Measurements from ENCODE around the gene ZRANB3. TPM values are rescaled to one million over a fixed set of nuclear protein-coding genes. Genes with fewer than 3 reads are reported as not detected.

ZRANB3 gene
- total RNA-seq, 2 experiments from 2014 or later, result 11.6 to 27.0 TPM

DNA sequence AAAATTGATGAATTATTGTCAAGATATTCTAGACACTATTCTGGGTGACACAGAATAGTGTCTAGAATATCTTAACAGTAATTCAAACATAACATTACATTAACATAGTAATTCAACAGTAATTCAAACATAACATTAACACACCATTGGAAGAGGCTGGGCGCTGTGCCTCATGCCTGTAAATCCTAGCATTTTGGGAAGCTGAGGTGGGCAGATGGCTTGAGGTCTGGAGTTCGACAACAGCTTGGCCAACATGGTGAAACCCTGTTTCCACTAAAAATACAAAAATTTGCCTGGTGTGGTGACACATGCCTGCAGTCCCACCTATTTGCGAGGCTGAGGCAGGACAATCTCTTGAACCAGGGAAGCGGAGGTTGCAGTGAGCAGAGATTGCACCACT, 195.8 kb downstream of the ZRANB3 start:
- Histone ChIP-seq H3K4me3 (ENCODE audit: low read depth, low read length, poor library complexity, severe bottlenecking) (no peak overlapping the region), H4K20me1 (ENCODE audit: insufficient read depth, low read length) (no peaks in the 10 kb centered on the region), H3K79me2 (ENCODE audit: insufficient read depth, low read depth, low read length) (no peaks in the 10 kb centered on the region), H3K36me3 (ENCODE audit: insufficient read depth, low read length) (no peaks in the 10 kb centered on the region), H3K4me2 (ENCODE audit: low read length) (no peak overlapping the region), H3K27ac (ENCODE audit: low read depth, low read length, poor library complexity, severe bottlenecking) (no peak overlapping the region), H3K9me3 (ENCODE audit: low read length) (no peaks in the 10 kb centered on the region), H2AFZ (ENCODE audit: low read length) (no peak overlapping the region), H3K4me1 (ENCODE audit: insufficient read depth, low read length, poor library complexity, severe bottlenecking) (peaks cover 3% of the 10 kb centered on the region), H3K9me2 (ENCODE audit: insufficient read depth, low read length) (no peaks in the 10 kb centered on the region)
- TF ChIP-seq, protein P1, sequence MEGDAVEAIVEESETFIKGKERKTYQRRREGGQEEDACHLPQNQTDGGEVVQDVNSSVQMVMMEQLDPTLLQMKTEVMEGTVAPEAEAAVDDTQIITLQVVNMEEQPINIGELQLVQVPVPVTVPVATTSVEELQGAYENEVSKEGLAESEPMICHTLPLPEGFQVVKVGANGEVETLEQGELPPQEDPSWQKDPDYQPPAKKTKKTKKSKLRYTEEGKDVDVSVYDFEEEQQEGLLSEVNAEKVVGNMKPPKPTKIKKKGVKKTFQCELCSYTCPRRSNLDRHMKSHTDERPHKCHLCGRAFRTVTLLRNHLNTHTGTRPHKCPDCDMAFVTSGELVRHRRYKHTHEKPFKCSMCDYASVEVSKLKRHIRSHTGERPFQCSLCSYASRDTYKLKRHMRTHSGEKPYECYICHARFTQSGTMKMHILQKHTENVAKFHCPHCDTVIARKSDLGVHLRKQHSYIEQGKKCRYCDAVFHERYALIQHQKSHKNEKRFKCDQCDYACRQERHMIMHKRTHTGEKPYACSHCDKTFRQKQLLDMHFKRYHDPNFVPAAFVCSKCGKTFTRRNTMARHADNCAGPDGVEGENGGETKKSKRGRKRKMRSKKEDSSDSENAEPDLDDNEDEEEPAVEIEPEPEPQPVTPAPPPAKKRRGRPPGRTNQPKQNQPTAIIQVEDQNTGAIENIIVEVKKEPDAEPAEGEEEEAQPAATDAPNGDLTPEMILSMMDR (conservative IDR thresholded peaks at IDR 0.05; ENCODE audit: low read length), result no peak
- TF ChIP-seq EZH2phosphoT487 (IDR thresholded peaks at IDR 0.05; ENCODE audit: borderline replicate concordance, low read depth, low read length), result no peak
- DNase-seq (ENCODE audit: low spot score), result no peak
- intact Hi-C loops (cut with micrococcal nuclease; ENCODE audit: unreplicated experiment), result no loop called here
- no TSS peak for BruUV-seq (replicated peaks)
- CTCF ChIA-PET (ENCODE audit: unreplicated experiment), result no interaction called here
- POLR2A ChIA-PET, result no interaction called here

- H2AFZ ChIP-seq (ENCODE audit: low read length), result no peak overlapping the region
- no peaks in the 10 kb centered on the region for H3K79me2 ChIP-seq (ENCODE audit: insufficient read depth, low read depth, low read length)
- H3K4me3 ChIP-seq (ENCODE audit: low read depth, low read length, poor library complexity, severe bottlenecking), result no peak overlapping the region
- ChIA-PET CTCF (ENCODE audit: unreplicated experiment) (interaction anchor here (0.6 kb wide), 1 partner anchor 360 kb away, joined by 3 read pairs; no protein-coding TSS in a partner anchor), POLR2A (interaction anchor here (0.5 kb wide), 1 partner anchor 309 kb away, joined by 3 read pairs; no protein-coding TSS in a partner anchor)
- H3K36me3 ChIP-seq (ENCODE audit: insufficient read depth, low read length), result no peaks in the 10 kb centered on the region
- no peak overlapping the region for H3K4me2 ChIP-seq (ENCODE audit: low read length)
- TF ChIP-seq, protein P1 (conservative IDR thresholded peaks at IDR 0.05; ENCODE audit: low read length), result no peak
- TF ChIP-seq EZH2phosphoT487 (IDR thresholded peaks at IDR 0.05; ENCODE audit: borderline replicate concordance, low read depth, low read length), result no peak
- H3K9me2 ChIP-seq (ENCODE audit: insufficient read depth, low read length), result no peaks in the 10 kb centered on the region
- no peak for DNase-seq (ENCODE audit: low spot score)
- BruUV-seq (replicated peaks), result no TSS peak
- H4K20me1 ChIP-seq (ENCODE audit: insufficient read depth, low read length), result no peaks in the 10 kb centered on the region
- H3K4me1 ChIP-seq (ENCODE audit: insufficient read depth, low read length, poor library complexity, severe bottlenecking), result no peaks in the 10 kb centered on the region
- H3K9me3 ChIP-seq (ENCODE audit: low read length), result no peaks in the 10 kb centered on the region
- intact Hi-C loops (cut with micrococcal nuclease; ENCODE audit: unreplicated experiment), result no loop called here
- H3K27ac ChIP-seq (ENCODE audit: low read depth, low read length, poor library complexity, severe bottlenecking), result no peak overlapping the region
Measured at GRCh38 chr2:135327146-135327545, 203.9 kb downstream of the ZRANB3 start.

DNA sequence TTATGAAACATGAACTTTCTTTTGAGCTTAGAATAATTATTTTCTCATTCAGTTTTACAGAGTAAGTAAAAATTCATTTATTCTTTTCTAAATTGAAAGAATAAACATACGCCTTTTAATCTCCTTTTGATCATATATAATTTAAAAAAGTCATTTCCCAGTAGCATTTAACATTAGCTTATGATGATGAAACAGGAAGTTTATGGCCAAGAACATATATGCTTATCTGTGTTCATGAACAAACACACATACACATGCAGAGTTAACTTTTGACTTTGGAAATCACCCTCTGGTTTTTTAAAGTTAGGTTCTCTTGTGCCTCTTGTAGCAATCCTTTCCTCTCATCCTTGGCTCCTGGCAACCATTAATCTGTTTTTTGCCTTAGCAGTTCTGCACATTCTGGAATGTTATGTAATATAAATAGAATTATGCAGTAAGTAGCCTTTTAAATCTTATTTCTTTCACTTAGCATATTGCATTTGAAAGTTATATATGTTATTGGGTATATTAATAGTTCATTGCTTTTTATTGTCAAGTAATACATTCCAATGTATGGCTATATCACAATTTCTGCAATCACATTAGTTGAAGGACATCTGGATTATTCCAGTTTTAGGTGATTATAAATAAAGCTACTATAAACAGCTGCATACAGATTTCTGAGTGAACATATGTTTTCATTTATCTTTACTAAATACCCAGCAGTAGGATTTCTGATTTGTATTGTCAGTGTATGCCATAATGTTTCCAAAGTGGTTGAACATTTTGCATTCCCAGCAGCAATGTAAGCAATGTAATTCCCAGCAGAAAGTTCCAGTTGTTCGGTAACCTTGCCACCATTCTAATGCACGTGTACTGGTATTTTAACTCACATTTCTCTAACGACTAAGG, 210.3 kb downstream of the ZRANB3 start:
- intact Hi-C loops (cut with micrococcal nuclease; ENCODE audit: unreplicated experiment), result no loop called here
- no peak for DNase-seq (ENCODE audit: low spot score)
- ChIA-PET CTCF (ENCODE audit: unreplicated experiment) (no interaction called here), POLR2A (interaction anchor here (0.8 to 1.1 kb wide), 3 partner anchors 9 to 23 kb away, joined by 3 to 4 read pairs (median 4); no protein-coding TSS in a partner anchor)
- H3K4me1 ChIP-seq (ENCODE audit: insufficient read depth, low read length, poor library complexity, severe bottlenecking), result no peaks in the 10 kb centered on the region
- H3K79me2 ChIP-seq (ENCODE audit: insufficient read depth, low read depth, low read length), result no peaks in the 10 kb centered on the region
- no peak for TF ChIP-seq EZH2phosphoT487 (IDR thresholded peaks at IDR 0.05; ENCODE audit: borderline replicate concordance, low read depth, low read length)
- TF ChIP-seq, protein P1 (conservative IDR thresholded peaks at IDR 0.05; ENCODE audit: low read length), result no peak
- no peak overlapping the region for H3K4me2 ChIP-seq (ENCODE audit: low read length)
- H3K9me3 ChIP-seq (ENCODE audit: low read length), result no peaks in the 10 kb centered on the region
- H3K36me3 ChIP-seq (ENCODE audit: insufficient read depth, low read length), result no peaks in the 10 kb centered on the region
- H3K27ac ChIP-seq (ENCODE audit: low read depth, low read length, poor library complexity, severe bottlenecking), result no peak overlapping the region
- no peak overlapping the region for H2AFZ ChIP-seq (ENCODE audit: low read length)
- BruUV-seq (replicated peaks), result no TSS peak
- H3K4me3 ChIP-seq (ENCODE audit: low read depth, low read length, poor library complexity, severe bottlenecking), result no peak overlapping the region
- no peaks in the 10 kb centered on the region for H4K20me1 ChIP-seq (ENCODE audit: insufficient read depth, low read length)
- H3K9me2 ChIP-seq (ENCODE audit: insufficient read depth, low read length), result no peaks in the 10 kb centered on the region

Measured in OCI-LY7 (cell line).